Measurements from ENCODE around the gene UGT1A4. TPM values are rescaled to one million over a fixed set of nuclear protein-coding genes. Genes with fewer than 3 reads are reported as not detected.

The UGT1A4 gene
- total RNA-seq, 1 experiment from 2014 or later: not detected

- no peak overlapping the region for H2BK5ac ChIP-seq (ENCODE audit: insufficient read length, low read length)
- no peak overlapping the region for H4K5ac ChIP-seq (ENCODE audit: insufficient read length, low read depth, low read length)
- Mint-ChIP-seq H3K4me1 (no peaks in the 10 kb centered on the region), H3K9me3 (no peaks in the 10 kb centered on the region; a peak in 1 of 5 replicates), H3K4me3 (no peak overlapping the region), H3K27me3 (ENCODE audit: low read depth) (peaks cover 1% of the 10 kb centered on the region; the same call in 1 of the 2 replicates), H3K27ac (no peak overlapping the region), H3K36me3 (ENCODE audit: insufficient read depth in 1 of 3, low read depth in 3 of 3) (no peaks in the 10 kb centered on the region)
- no peak overlapping the region for H2BK15ac ChIP-seq (ENCODE audit: low read depth, low read length)
- no CpG with 5 or more reads among the region's 17 CpGs for WGBS (ENCODE audit: extremely low coverage, insufficient read length, low lambda C conversion rate)
- no peak overlapping the region for H2BK20ac ChIP-seq (ENCODE audit: low read depth, low read length, poor library complexity, severe bottlenecking)
- H3K9ac ChIP-seq (ENCODE audit: extremely low read depth, insufficient read length, low read length): no peak overlapping the region
- H2AK5ac ChIP-seq (ENCODE audit: insufficient read length, low read length): no peak overlapping the region
- H3K14ac ChIP-seq (ENCODE audit: insufficient read depth, low read length): no peak overlapping the region; the same call in 1 of the 2 replicates
- no peaks in the 10 kb centered on the region for H3K9me3 ChIP-seq (ENCODE audit: control insufficient read depth, low read depth, low read length)
- no peak for TF ChIP-seq CTCF (conservative IDR thresholded peaks at IDR 0.05)
- no peak overlapping the region for H3K56ac ChIP-seq (ENCODE audit: insufficient read length, low read depth, low read length)
- H2AFZ ChIP-seq (ENCODE audit: low read length): no peak overlapping the region
- no peak overlapping the region for H3K4me2 ChIP-seq (ENCODE audit: insufficient read depth, insufficient read length, low read length)
- H4K20me1 ChIP-seq (ENCODE audit: control insufficient read depth, insufficient read depth, insufficient read length): no peaks in the 10 kb centered on the region
- no peak for DNase-seq
- H4K91ac ChIP-seq (ENCODE audit: insufficient read length, low read depth, low read length): no peak overlapping the region
- H3K4me1 ChIP-seq (ENCODE audit: insufficient read depth, low read length): no peaks in the 10 kb centered on the region
- no peaks in the 10 kb centered on the region for H3K79me1 ChIP-seq (ENCODE audit: insufficient read depth, low read depth, low read length, poor library complexity, severe bottlenecking)
- no peaks in the 10 kb centered on the region for H3K79me2 ChIP-seq (ENCODE audit: insufficient read depth, low read length)
- no peak overlapping the region for H3K27ac ChIP-seq (ENCODE audit: insufficient read length, low read depth, low read length)
- H2BK120ac ChIP-seq (ENCODE audit: low read depth, low read length, poor library complexity, severe bottlenecking): no peak overlapping the region
- H3K23ac ChIP-seq (ENCODE audit: insufficient read length, low read depth, low read length): no peak overlapping the region
- H4K8ac ChIP-seq (replicated peaks; ENCODE audit: insufficient read length, low read depth, low read length): no peak overlapping the region
- no peak overlapping the region for H3T11ph ChIP-seq (ENCODE audit: low read length)
- no peak overlapping the region for H2BK12ac ChIP-seq (ENCODE audit: insufficient read length, low read depth, low read length)
- no peak overlapping the region for H3K4ac ChIP-seq (ENCODE audit: low read depth, low read length)
- H3K27me3 ChIP-seq (ENCODE audit: insufficient read depth, low read length): no peaks in the 10 kb centered on the region
- no peaks in the 10 kb centered on the region for H3K23me2 ChIP-seq (ENCODE audit: insufficient read length, low read depth, low read length, poor library complexity, severe bottlenecking)
- H3K18ac ChIP-seq (ENCODE audit: insufficient read length, low read depth, low read length): no peak overlapping the region
Observed at GRCh38 chr2:233818639-233819621, 100.4 kb downstream of the UGT1A4 start.
